Tibial nerve (tissue), 4 donors: Measurements from ENCODE around the gene CTNNA2. TPM values are rescaled to one million over a fixed set of nuclear protein-coding genes. Genes with fewer than 3 reads are reported as not detected.

Source experiments
- DNase-seq, 2 donors: peaks; one replicate each; pipeline ENCODE4 v3.0.0-alpha.2; 2019; ENCODE audit warnings: low spot score in 2 of 2
- H3K27ac ChIP-seq, 4 donors: fragments of 200-600 bp; sonication (generic) in 3 of 4; one replicate each; pipeline ENCODE4 v1.5.1; 2017 to 2019; ENCODE audit warnings: mild to moderate bottlenecking in 1 of 4
- H3K27me3 ChIP-seq, 2 donors: fragments of 200-600 bp; sonication (generic) in 1 of 2; one replicate each; pipeline versions ENCODE4 v1.5.1 to v1.6.0; 2017 to 2019
- H3K36me3 ChIP-seq, 3 donors: fragments of 200-600 bp; sonication (generic); one replicate each; pipeline ENCODE4 v1.5.1; 2018 to 2019
- H3K4me1 ChIP-seq, 4 donors: fragments of 200-600 bp; sonication (generic) in 3 of 4; one replicate each; pipeline ENCODE4 v1.5.1; 2017 to 2019
- H3K4me3 ChIP-seq, 4 donors: fragments of 200-600 bp; sonication (generic) in 3 of 4; one replicate each; pipeline ENCODE4 v1.5.1; 2017 to 2019; ENCODE audit warnings: mild to moderate bottlenecking in 1 of 4, moderate library complexity in 1 of 4
- H3K9me3 ChIP-seq, 4 donors: fragments of 200-600 bp; sonication (generic) in 3 of 4; one replicate each; pipeline ENCODE4 v1.5.1; 2017 to 2019
- CTCF ChIP-seq, 5 experiments: fragments of 200-600 bp in 3 of 5; fragments of 450-650 bp in 2 of 5; sonication (generic) in 3 of 5; IDR thresholded peaks; one replicate each; pipeline ENCODE4 v1.5.1; 2016 to 2019; ENCODE audit warnings: antibody characterized with exemption in 5 of 5, mild to moderate bottlenecking in 3 of 5, moderate library complexity in 2 of 5
- EP300 ChIP-seq, 2 donors: sonication (generic); formaldehyde crosslinking; IDR thresholded peaks; one replicate each; pipeline ENCODE4 v1.6.1; 2017; ENCODE audit warnings: antibody characterized with exemption in 2 of 2, mild to moderate bottlenecking in 1 of 2
- POLR2A ChIP-seq, 2 donors: fragments of 450-650 bp; IDR thresholded peaks; one replicate each; pipeline ENCODE4 v1.6.1; 2017; ENCODE audit warnings: antibody characterized with exemption in 2 of 2, mild to moderate bottlenecking in 2 of 2, moderate library complexity in 2 of 2
- WGBS, 2 donors: methylation state at CpG; one replicate each; pipeline ENCODE4 v1.1.5; 2018; 5-methylcytosine and 5-hydroxymethylcytosine counted together
- total RNA-seq, 4 donors: library from RNA; depleted of rRNA; stranded (reverse); fragments of >200 nt; gene quantifications; one replicate each; pipeline ENCODE4 v1.1.0, GENCODE V29; 2016

Gene CTNNA2
- total RNA-seq, 4 donors from 2014 or later: 0.39 to 3.3 (median 0.75) TPM

GRCh38 chr2:79981316-79981715 lies 468.5 kb downstream of the CTNNA2 start:
- 50 to 51% methylated on average over 3 of the region's 3 CpGs for WGBS, 2 donors
- no peak for DNase-seq
- Histone ChIP-seq H3K36me3 (no peaks in the 10 kb centered on the region), H3K9me3 (no peaks in the 10 kb centered on the region), H3K27ac (no peak overlapping the region), H3K4me3 (no peak overlapping the region), H3K4me1 (no peaks in the 10 kb centered on the region), H3K27me3 (no peaks in the 10 kb centered on the region)
- TF ChIP-seq EP300 (IDR thresholded peaks at IDR 0.05) (no peak), POLR2A (IDR thresholded peaks at IDR 0.05) (no peak), CTCF (IDR thresholded peaks at IDR 0.05) (no peak)

DNA sequence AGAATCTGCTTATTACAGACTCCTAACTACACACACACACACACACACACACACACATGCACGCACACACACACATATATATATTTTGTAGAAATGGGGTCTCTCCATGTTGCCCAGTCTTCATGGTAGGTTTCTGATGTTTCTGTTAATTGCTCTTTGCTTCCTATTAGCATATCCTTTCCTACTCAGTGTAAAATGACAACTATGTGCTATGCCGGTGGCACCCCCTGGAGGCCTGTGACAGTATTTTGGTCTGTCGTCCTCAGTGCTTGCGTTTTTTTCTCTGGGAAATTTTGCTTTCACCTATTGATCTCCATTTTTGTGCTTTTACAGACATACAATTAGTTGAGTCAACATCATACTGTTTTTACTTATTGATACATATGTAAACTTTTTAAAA lies 469.6 kb downstream of the CTNNA2 start:
- Histone ChIP-seq H3K4me1 (no peaks in the 10 kb centered on the region), H3K9me3 (no peaks in the 10 kb centered on the region), H3K4me3 (no peak overlapping the region), H3K27ac (no peak overlapping the region), H3K27me3 (no peaks in the 10 kb centered on the region), H3K36me3 (no peaks in the 10 kb centered on the region)
- no peak for TF ChIP-seq CTCF (IDR thresholded peaks at IDR 0.05)
- TF ChIP-seq EP300 (IDR thresholded peaks at IDR 0.05): no peak
- TF ChIP-seq POLR2A (IDR thresholded peaks at IDR 0.05): no peak
- WGBS, 2 donors: 75 to 85% methylated on average over 4 of the region's 4 CpGs
- no peak for DNase-seq

DNA sequence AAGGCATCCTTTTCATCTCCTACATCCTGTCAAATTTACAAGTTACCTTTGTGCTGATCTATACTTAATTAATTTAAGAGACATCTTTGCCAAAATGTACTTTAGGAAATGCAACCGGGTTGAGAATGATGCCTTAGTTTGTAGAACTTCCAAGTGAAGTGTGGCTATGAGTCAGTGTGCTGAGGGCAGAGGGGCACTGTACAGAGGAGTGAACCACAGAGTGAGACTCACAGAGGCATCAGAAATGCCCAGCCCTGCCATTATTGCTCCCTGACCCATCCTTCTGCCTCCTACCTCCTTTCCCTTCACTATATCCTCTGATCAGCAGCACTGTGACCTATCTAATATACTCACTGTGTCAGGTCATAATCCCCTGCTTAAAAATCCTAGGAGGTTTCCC lies 471.6 kb downstream of the CTNNA2 start:
- H3K36me3 ChIP-seq: no peaks in the 10 kb centered on the region
- H3K27me3 ChIP-seq: no peaks in the 10 kb centered on the region
- H3K4me3 ChIP-seq: no peak overlapping the region
- no peaks in the 10 kb centered on the region for H3K9me3 ChIP-seq
- WGBS, 2 donors: 50 to 52% methylated on average over 1 of the region's 1 CpG
- TF ChIP-seq POLR2A (IDR thresholded peaks at IDR 0.05): no peak
- TF ChIP-seq CTCF (IDR thresholded peaks at IDR 0.05): no peak
- TF ChIP-seq EP300 (IDR thresholded peaks at IDR 0.05): no peak
- H3K27ac ChIP-seq: no peak overlapping the region
- DNase-seq: no peak
- H3K4me1 ChIP-seq: no peaks in the 10 kb centered on the region

- no peak for DNase-seq
- Histone ChIP-seq H3K4me1 (no peaks in the 10 kb centered on the region), H3K4me3 (no peak overlapping the region), H3K9me3 (no peaks in the 10 kb centered on the region), H3K27ac (no peak overlapping the region), H3K27me3 (no peaks in the 10 kb centered on the region), H3K36me3 (no peaks in the 10 kb centered on the region)
- WGBS, 2 donors: 88 to 93% methylated on average over 3 of the region's 3 CpGs
- TF ChIP-seq EP300 (IDR thresholded peaks at IDR 0.05) (no peak), CTCF (IDR thresholded peaks at IDR 0.05) (no peak), POLR2A (IDR thresholded peaks at IDR 0.05) (no peak)
Observed at GRCh38 chr2:79985145-79985544, 472.3 kb downstream of the CTNNA2 start.

GRCh38 chr2:79985571-79985970 lies 472.7 kb downstream of the CTNNA2 start:
- no peaks in the 10 kb centered on the region for H3K4me1 ChIP-seq
- no peak for DNase-seq
- 83 to 87% methylated on average over 2 of the region's 2 CpGs for WGBS, 2 donors
- H3K27me3 ChIP-seq: no peaks in the 10 kb centered on the region
- H3K4me3 ChIP-seq: no peak overlapping the region
- no peak overlapping the region for H3K27ac ChIP-seq
- H3K9me3 ChIP-seq: no peaks in the 10 kb centered on the region
- no peaks in the 10 kb centered on the region for H3K36me3 ChIP-seq
- TF ChIP-seq CTCF (IDR thresholded peaks at IDR 0.05) (no peak), EP300 (IDR thresholded peaks at IDR 0.05) (no peak), POLR2A (IDR thresholded peaks at IDR 0.05) (no peak)
